Endothelial cell of umbilical vein (primary cell): ENCODE measurements around the gene GAST. TPM values are rescaled to one million over a fixed set of nuclear protein-coding genes. Genes with fewer than 3 reads are reported as not detected.

Experiments
- BruUV-seq: library from RNA; stranded (reverse); fragments of 400-500 nt; replicated peaks from 2 replicates; lab custom pipeline; 2021; lab: Mats Ljungman, UMichigan
- CTCF ChIA-PET: fragments of 300-600, 350-600 bp; sonication (Branson Sonifier 250); formaldehyde crosslinking; loops from one replicate; lab custom pipeline; 2021; ENCODE audit warnings: antibody characterized with exemption, inconsistent platforms; lab: Charles Lee
- POLR2A ChIA-PET: fragments of 300-600, 350-600 bp; sonication (Branson Sonifier 250); formaldehyde crosslinking; loops from one replicate; lab custom pipeline; 2021; ENCODE audit warnings: antibody characterized with exemption, inconsistent platforms; lab: Charles Lee
- DNase-seq: peaks from one replicate; pipeline ENCODE4 v3.0.0-alpha.2; 2011; ENCODE audit warnings: low read depth, low spot score
- FAIRE-seq: peaks from 2 replicates; lab custom pipeline; 2011; peaks lifted over from hg19 to GRCh38; lab: Jason Lieb, UNC
- H2AFZ ChIP-seq: 2 replicates; pipeline ENCODE4 v1.6.0; 2012; ENCODE audit warnings: low read depth, low read length, control low read depth, inconsistent platforms
- H3K27ac ChIP-seq: 2 replicates; pipeline ENCODE4 v1.5.1; 2011; ENCODE audit warnings: low read depth, mild to moderate bottlenecking, control low read depth, low read length, moderate library complexity; ENCODE audit not compliant: insufficient read depth
- H3K27me3 ChIP-seq, 2 experiments: 2 replicates each; pipeline versions ENCODE4 v1.6.0 to v1.6.1; 2011; ENCODE audit warnings: low read length in 2 of 2, mixed read lengths in 1 of 2; ENCODE audit not compliant: control insufficient read depth in 2 of 2, insufficient read depth in 2 of 2
- H3K36me3 ChIP-seq, 2 experiments: 2 replicates in 1 of 2; 3 replicates in 1 of 2; pipeline ENCODE4 v1.5.1; 2011; ENCODE audit warnings: low read length in 2 of 2, mild to moderate bottlenecking in 1 of 2, moderate library complexity in 1 of 2; ENCODE audit not compliant: control insufficient read depth in 2 of 2, insufficient read depth in 2 of 2; ENCODE audit errors: extremely low read depth in 1 of 2
- H3K4me1 ChIP-seq: 3 replicates; pipeline ENCODE4 v1.5.1; 2011; ENCODE audit warnings: mild to moderate bottlenecking, low read length; ENCODE audit not compliant: control insufficient read depth, insufficient read depth; ENCODE audit errors: extremely low read depth
- H3K4me2 ChIP-seq: 2 replicates; pipeline ENCODE4 v1.6.1; 2011; ENCODE audit warnings: low read length, control low read depth, mixed read lengths; ENCODE audit not compliant: insufficient read depth
- H3K4me3 ChIP-seq, 3 experiments: fragments of 200-600 bp in 1 of 3; sonication (generic), shearing (Covaris generic) in 1 of 3; replicated peaks in 1 of 3; 2 replicates each; pipeline ENCODE4 v1.5.1; 2011 to 2016; ENCODE audit warnings: control low read depth in 3 of 3, low read length in 3 of 3, mild to moderate bottlenecking in 2 of 3, inconsistent platforms in 1 of 3, low read depth in 1 of 3, moderate library complexity in 1 of 3; ENCODE audit not compliant: insufficient read depth in 1 of 3
- H3K79me2 ChIP-seq: 2 replicates; pipeline ENCODE4 v1.6.0; 2012; ENCODE audit warnings: low read length, inconsistent platforms; ENCODE audit not compliant: control insufficient read depth, insufficient read depth
- H3K9ac ChIP-seq: replicated peaks from 2 replicates; pipeline ENCODE3; 2011; ENCODE audit warnings: low read length, control low read depth; ENCODE audit not compliant: insufficient read depth; ENCODE audit errors: extremely low read depth
- H3K9me1 ChIP-seq: replicated peaks from 3 replicates; pipeline ENCODE4 v1.6.0; 2011; ENCODE audit warnings: mild to moderate bottlenecking, low read length; ENCODE audit not compliant: control insufficient read depth, insufficient read depth; ENCODE audit errors: extremely low read depth
- H3K9me3 ChIP-seq: replicated peaks from 2 replicates; pipeline ENCODE4 v1.5.1; 2012; ENCODE audit warnings: low read length, inconsistent platforms; ENCODE audit not compliant: control insufficient read depth, insufficient read depth
- H4K20me1 ChIP-seq: replicated peaks from 2 replicates; pipeline ENCODE3; 2011; ENCODE audit warnings: mild to moderate bottlenecking, low read length; ENCODE audit not compliant: control insufficient read depth, insufficient read depth; ENCODE audit errors: extremely low read depth
- CTCF ChIP-seq, 2 donors: IDR thresholded peaks; 1 replicate in 1 of 2; 2 replicates in 1 of 2; pipeline ENCODE4 v1.5.1; 2011; ENCODE audit warnings: low read length in 2 of 2, mild to moderate bottlenecking in 2 of 2, moderate library complexity in 2 of 2, control low read depth in 1 of 2, inconsistent platforms in 1 of 2, low read depth in 1 of 2; ENCODE audit not compliant: insufficient read depth in 1 of 2; ENCODE audit errors: extremely low read depth in 1 of 2
- EZH2 ChIP-seq: IDR thresholded peaks from 2 replicates; pipeline ENCODE4 v1.6.1; 2012; ENCODE audit warnings: borderline replicate concordance, low read depth, mild to moderate bottlenecking, moderate library complexity, low read length, inconsistent platforms; ENCODE audit not compliant: severe bottlenecking
- FOS ChIP-seq: IDR thresholded peaks from 2 replicates; pipeline ENCODE4 v1.6.1; 2011; ENCODE audit warnings: mild to moderate bottlenecking, low read length, moderate library complexity, borderline replicate concordance; ENCODE audit not compliant: insufficient read depth
- GATA2 ChIP-seq: IDR thresholded peaks from 2 replicates; pipeline ENCODE4 v1.7.0; 2011; ENCODE audit warnings: low read depth, mild to moderate bottlenecking, moderate library complexity, mixed read lengths, low read length; ENCODE audit not compliant: insufficient read length, insufficient read depth
- JUN ChIP-seq: IDR thresholded peaks from 2 replicates; pipeline ENCODE4 v1.6.1; 2011; ENCODE audit warnings: borderline replicate concordance, low read depth; ENCODE audit not compliant: insufficient read length, insufficient read depth
- MYC ChIP-seq: IDR thresholded peaks from one replicate; pipeline ENCODE4 v1.6.1; 2011; ENCODE audit warnings: mild to moderate bottlenecking, low read depth, low read length
- POLR2AphosphoS5 ChIP-seq: IDR thresholded peaks from 2 replicates; pipeline ENCODE4 v1.6.1; 2012; ENCODE audit warnings: low read depth, mild to moderate bottlenecking, control low read depth, low read length, moderate library complexity; ENCODE audit not compliant: insufficient read depth
- dilution Hi-C: fragments of 300-500 bp; cut with MboI; formaldehyde crosslinking; loops from one replicate; pipeline ENCODE4 v1.15.0; 2019; ENCODE audit warnings: low sequenced_read_pairs; ENCODE audit not compliant: extremely low pct_ligation_motif_present
- intact Hi-C: fragments of 100-400 bp; cut with micrococcal nuclease; formaldehyde crosslinking; loops from one replicate; pipeline ENCODE4 v1.10.0; 2022
- polyA plus RNA-seq, 4 experiments: library from polyadenylated mRNA; depleted of rRNA in 3 of 4; stranded (reverse) in 3 of 4; unstranded in 1 of 4; fragments of >200 nt; gene quantifications; 2 replicates each; pipeline versions ENCODE4 v1.2.1 to v1.2.3, GENCODE V29; 2011 to 2012; ENCODE audit warnings: missing spikeins in 1 of 4
- total RNA-seq: library from RNA; stranded (reverse); gene quantifications from 2 replicates; pipeline ENCODE4 v1.2.3, GENCODE V29; 2021

Gene GAST
- total and polyA plus RNA-seq, 2 donors (not counting 3 experiments of a cell fraction or from before 2014, with no cell fraction given): not detected

- H3K9me3 ChIP-seq: no peaks in the 10 kb centered on the region
- H3K36me3 ChIP-seq: no peaks in the 10 kb centered on the region
- intact Hi-C loops (loop anchor here (1.0 to 5.0 kb wide), 7 partner anchors 36 to 222 kb away; partner anchors contain the start of gene KLHL11), dilution Hi-C loops (no loop called here)
- no peaks in the 10 kb centered on the region for H3K79me2 ChIP-seq
- H3K4me1 ChIP-seq: peaks cover 2% of the 10 kb centered on the region
- TF ChIP-seq MYC (no peak), JUN (no peak), POLR2AphosphoS5 (no peak), EZH2 (no peak), CTCF (IDR thresholded peaks at IDR 0.05; ENCODE audit: extremely low read depth in 1 of 2, insufficient read depth in 1 of 2, low read depth in 1 of 2, low read length in 2 of 2) (no peak), GATA2 (no peak), FOS (no peak)
- no peaks in the 10 kb centered on the region for H3K9me1 ChIP-seq
- no peaks in the 10 kb centered on the region for H4K20me1 ChIP-seq
- no TSS peak for BruUV-seq
- DNase-seq: no peak
- H3K4me3 ChIP-seq: no peak overlapping the region
- H3K9ac ChIP-seq: no peak overlapping the region
- no peak overlapping the region for H3K27ac ChIP-seq
- no peak overlapping the region for H3K4me2 ChIP-seq
- peaks cover 29 to 33% of the 10 kb centered on the region in 2 experiments for H3K27me3 ChIP-seq
- ChIA-PET CTCF (interaction anchor here (0.5 to 4.6 kb wide), 20 partner anchors 9 to 162 kb away, joined by 3 to 50 read pairs (median 4); partner anchors contain the start of genes FKBP10, JUP, KLHL11 and P3H4), POLR2A (no interaction called here)
- FAIRE-seq: no peak
- H2AFZ ChIP-seq: no peak overlapping the region
These were observed 25.5 kb downstream of the GAST start for GRCh38 chr17:41737680-41738023.
